Measurements from ENCODE around the gene CCDC92.

The CCDC92 gene

DNA sequence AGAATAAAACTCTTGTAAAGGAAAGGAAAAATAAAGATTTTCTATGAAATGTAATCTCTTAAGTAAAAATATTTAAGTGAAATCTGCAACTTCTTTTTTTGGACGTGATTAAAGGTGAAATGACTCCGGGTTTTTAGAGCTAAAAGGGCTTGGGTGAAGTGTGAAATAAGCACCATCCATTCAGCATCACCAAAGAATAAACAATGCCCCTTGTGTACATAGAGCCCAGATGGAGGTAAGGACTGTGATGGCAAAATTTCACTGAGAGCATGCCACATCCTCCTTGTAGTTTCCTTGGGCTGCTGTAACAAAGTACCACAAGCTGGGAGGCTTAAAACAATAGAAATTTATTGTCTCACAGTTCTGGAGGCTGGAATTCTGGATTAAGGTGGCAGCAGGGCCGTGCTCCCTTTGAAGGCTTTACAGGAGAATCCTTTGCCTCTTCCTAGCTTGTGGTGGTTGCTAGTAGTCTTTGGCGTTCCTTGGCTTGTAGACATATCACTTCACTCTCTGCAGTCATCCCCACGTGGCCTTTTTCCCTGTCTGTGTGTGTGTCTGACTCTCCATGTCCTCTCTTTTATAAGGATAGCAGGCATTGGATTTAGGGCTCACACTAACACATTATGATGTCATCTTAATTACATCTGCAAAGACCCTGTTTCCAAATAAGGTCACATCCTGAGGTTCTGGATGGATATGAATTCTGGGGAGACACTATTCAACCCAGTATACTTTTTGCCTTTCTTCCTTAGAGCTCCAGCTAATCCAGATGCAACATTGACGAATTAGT lies 24.6 kb upstream of the CCDC92 start:
- H3K4me3 ChIP-seq (ENCODE audit: low read length), result no peak overlapping the region
- peaks cover 36% of the 10 kb centered on the region for H3K4me1 ChIP-seq (ENCODE audit: insufficient read depth, low read length)
- H3K9me3 ChIP-seq (ENCODE audit: low read length), result no peaks in the 10 kb centered on the region
- H2AFZ ChIP-seq (ENCODE audit: low read depth, low read length), result no peak overlapping the region
- no peaks in the 10 kb centered on the region for H3K27me3 ChIP-seq (ENCODE audit: insufficient read depth, low read length)
- peaks cover 50% of the 10 kb centered on the region for H3K36me3 ChIP-seq (ENCODE audit: insufficient read depth, low read length)

GRCh38 chr12:123996581-123996980 lies 23.9 kb upstream of the CCDC92 start:
- Histone ChIP-seq H3K36me3 (ENCODE audit: insufficient read depth, low read length) (peaks cover 51% of the 10 kb centered on the region), H2AFZ (ENCODE audit: low read depth, low read length) (no peak overlapping the region), H3K27me3 (ENCODE audit: insufficient read depth, low read length) (no peaks in the 10 kb centered on the region), H3K4me3 (ENCODE audit: low read length) (no peak overlapping the region), H3K4me1 (ENCODE audit: insufficient read depth, low read length) (peaks cover 36% of the 10 kb centered on the region), H3K9me3 (ENCODE audit: low read length) (no peaks in the 10 kb centered on the region)

- Histone ChIP-seq H3K27me3 (ENCODE audit: insufficient read depth, low read length) (no peaks in the 10 kb centered on the region), H3K9me3 (ENCODE audit: low read length) (no peaks in the 10 kb centered on the region), H3K4me1 (ENCODE audit: insufficient read depth, low read length) (peaks cover 36% of the 10 kb centered on the region), H3K4me3 (ENCODE audit: low read length) (no peak overlapping the region), H3K36me3 (ENCODE audit: insufficient read depth, low read length) (peaks cover 54% of the 10 kb centered on the region), H2AFZ (ENCODE audit: low read depth, low read length) (no peak overlapping the region)
Measured at GRCh38 chr12:123995023-123995748, 22.6 kb upstream of the CCDC92 start.

DNA sequence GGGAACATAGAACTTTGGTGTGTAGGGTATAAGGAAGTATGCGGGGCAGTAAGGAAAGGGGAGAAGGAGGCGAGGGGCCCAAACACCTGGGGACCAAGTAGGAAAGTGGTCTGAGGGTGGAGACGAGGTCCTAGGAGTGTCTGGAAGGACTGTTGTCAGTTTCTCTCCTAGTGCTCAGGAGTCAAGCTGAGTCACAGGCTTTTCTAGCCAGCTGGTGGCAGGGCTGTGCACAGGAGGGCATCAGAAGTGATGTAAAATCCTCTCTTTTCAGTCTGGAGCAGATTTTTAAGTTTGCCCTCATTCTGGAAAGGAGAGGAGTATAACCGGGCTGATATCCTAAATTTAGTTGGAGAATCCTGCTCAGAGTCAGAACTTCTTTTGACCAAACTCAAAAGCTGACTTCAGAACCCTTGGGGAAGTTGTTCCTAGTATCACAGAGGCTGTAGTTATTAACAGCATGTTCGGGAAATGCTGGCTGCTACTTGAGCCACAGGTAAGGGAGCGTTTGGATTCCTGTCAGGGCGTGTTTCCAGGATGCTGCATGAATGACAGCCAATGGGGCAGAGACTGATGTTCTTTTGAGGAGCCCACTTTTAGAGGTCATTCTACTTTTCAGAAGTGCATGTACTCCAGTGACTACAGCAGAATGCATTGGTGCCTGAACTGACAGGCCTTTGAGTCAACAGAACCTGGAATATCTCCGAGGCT lies 19.6 kb upstream of the CCDC92 start:
- no peaks in the 10 kb centered on the region for H3K27me3 ChIP-seq (ENCODE audit: insufficient read depth, low read length)
- H3K4me3 ChIP-seq (ENCODE audit: low read length), result no peak overlapping the region
- peaks cover 16% of the 10 kb centered on the region for H3K4me1 ChIP-seq (ENCODE audit: insufficient read depth, low read length)
- H3K9me3 ChIP-seq (ENCODE audit: low read length), result no peaks in the 10 kb centered on the region
- peaks cover 63% of the 10 kb centered on the region for H3K36me3 ChIP-seq (ENCODE audit: insufficient read depth, low read length)
- H2AFZ ChIP-seq (ENCODE audit: low read depth, low read length), result no peak overlapping the region

GRCh38 chr12:123991372-123991951 lies 18.8 kb upstream of the CCDC92 start:
- Histone ChIP-seq H3K36me3 (ENCODE audit: insufficient read depth, low read length) (peaks cover 67% of the 10 kb centered on the region), H3K27me3 (ENCODE audit: insufficient read depth, low read length) (no peaks in the 10 kb centered on the region), H2AFZ (ENCODE audit: low read depth, low read length) (no peak overlapping the region), H3K4me3 (ENCODE audit: low read length) (no peak overlapping the region), H3K9me3 (ENCODE audit: low read length) (no peaks in the 10 kb centered on the region), H3K4me1 (ENCODE audit: insufficient read depth, low read length) (peaks cover 8% of the 10 kb centered on the region)

DNA sequence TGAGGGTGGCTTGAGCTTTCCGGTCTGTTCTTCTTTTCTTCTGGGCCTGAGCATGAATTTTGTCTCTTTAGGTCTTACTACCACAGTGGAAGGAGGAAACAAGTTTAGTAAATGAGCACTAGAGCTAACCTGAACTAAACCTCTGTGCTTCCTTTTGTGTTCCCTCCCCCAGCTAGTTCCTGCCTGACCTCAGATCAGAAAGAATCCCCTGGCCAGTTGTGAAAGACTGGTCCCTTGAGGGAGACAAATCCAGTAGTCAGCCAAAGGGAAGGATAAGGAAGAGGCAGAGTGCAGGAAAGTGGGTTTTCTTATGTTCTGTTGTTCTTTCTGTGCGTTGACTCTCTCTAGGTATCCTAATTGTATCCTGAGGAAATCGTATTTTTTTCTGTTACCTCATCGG lies 17.9 kb upstream of the CCDC92 start:
- H3K4me1 ChIP-seq (ENCODE audit: insufficient read depth, low read length), result no peaks in the 10 kb centered on the region

GRCh38 chr12:123989753-123990152 lies 17.1 kb upstream of the CCDC92 start:
- Histone ChIP-seq H3K36me3 (ENCODE audit: insufficient read depth, low read length) (peaks cover 75% of the 10 kb centered on the region), H3K4me1 (ENCODE audit: insufficient read depth, low read length) (no peaks in the 10 kb centered on the region), H3K4me3 (ENCODE audit: low read length) (no peak overlapping the region), H2AFZ (ENCODE audit: low read depth, low read length) (no peak overlapping the region), H3K9me3 (ENCODE audit: low read length) (no peaks in the 10 kb centered on the region), H3K27me3 (ENCODE audit: insufficient read depth, low read length) (no peaks in the 10 kb centered on the region)

More for the DNA sequence above, 17.9 kb upstream of the CCDC92 start:
- Histone ChIP-seq H3K9me3 (ENCODE audit: low read length) (no peaks in the 10 kb centered on the region), H3K36me3 (ENCODE audit: insufficient read depth, low read length) (peaks cover 73% of the 10 kb centered on the region), H2AFZ (ENCODE audit: low read depth, low read length) (no peak overlapping the region), H3K27me3 (ENCODE audit: insufficient read depth, low read length) (no peaks in the 10 kb centered on the region), H3K4me3 (ENCODE audit: low read length) (no peak overlapping the region)

GRCh38 chr12:123989168-123989567 lies 16.5 kb upstream of the CCDC92 start:
- H3K4me3 ChIP-seq (ENCODE audit: low read length), result no peak overlapping the region
- H3K9me3 ChIP-seq (ENCODE audit: low read length), result no peaks in the 10 kb centered on the region
- H2AFZ ChIP-seq (ENCODE audit: low read depth, low read length), result no peak overlapping the region
- H3K36me3 ChIP-seq (ENCODE audit: insufficient read depth, low read length), result peaks cover 76% of the 10 kb centered on the region
- H3K4me1 ChIP-seq (ENCODE audit: insufficient read depth, low read length), result no peaks in the 10 kb centered on the region
- no peaks in the 10 kb centered on the region for H3K27me3 ChIP-seq (ENCODE audit: insufficient read depth, low read length)

GRCh38 chr12:123987022-123987421 lies 14.4 kb upstream of the CCDC92 start:
- H3K9me3 ChIP-seq (ENCODE audit: low read length), result no peaks in the 10 kb centered on the region
- H3K36me3 ChIP-seq (ENCODE audit: insufficient read depth, low read length), result peaks cover 67% of the 10 kb centered on the region
- no peak overlapping the region for H3K4me3 ChIP-seq (ENCODE audit: low read length)
- H3K27me3 ChIP-seq (ENCODE audit: insufficient read depth, low read length), result no peaks in the 10 kb centered on the region
- H2AFZ ChIP-seq (ENCODE audit: low read depth, low read length), result no peak overlapping the region
- H3K4me1 ChIP-seq (ENCODE audit: insufficient read depth, low read length), result no peaks in the 10 kb centered on the region

DNA sequence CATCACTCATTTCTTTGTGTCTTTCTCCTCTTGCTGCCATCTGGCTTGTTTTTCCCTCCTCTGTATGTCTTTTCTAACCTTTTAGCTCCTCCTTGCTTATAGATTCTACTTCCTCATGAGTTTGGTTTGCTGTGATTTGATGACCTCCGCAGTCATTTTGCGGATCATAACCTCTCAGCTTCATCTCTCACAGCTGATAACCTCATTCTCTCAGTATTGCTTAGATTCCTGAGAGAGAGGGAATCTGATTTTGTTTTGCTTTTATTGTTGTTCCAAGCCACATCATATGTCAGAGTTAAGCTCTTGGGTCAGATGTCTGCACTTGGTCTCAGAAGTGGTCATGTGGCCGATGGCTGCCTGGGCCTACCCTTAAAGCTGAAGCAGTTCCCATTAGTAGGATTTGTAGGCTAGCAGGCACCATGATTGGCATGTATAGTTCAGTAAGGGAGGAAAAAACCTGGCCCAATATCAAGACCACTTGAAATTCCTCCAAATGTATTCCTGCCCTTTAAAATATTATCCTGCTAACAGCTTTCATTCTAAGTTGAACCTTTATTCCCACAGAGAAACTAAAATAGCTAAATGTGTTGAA lies 13.8 kb upstream of the CCDC92 start:
- no peaks in the 10 kb centered on the region for H3K9me3 ChIP-seq (ENCODE audit: low read length)
- no peak overlapping the region for H2AFZ ChIP-seq (ENCODE audit: low read depth, low read length)
- no peaks in the 10 kb centered on the region for H3K4me1 ChIP-seq (ENCODE audit: insufficient read depth, low read length)
- H3K36me3 ChIP-seq (ENCODE audit: insufficient read depth, low read length), result peaks cover 66% of the 10 kb centered on the region
- no peak overlapping the region for H3K4me3 ChIP-seq (ENCODE audit: low read length)
- H3K27me3 ChIP-seq (ENCODE audit: insufficient read depth, low read length), result no peaks in the 10 kb centered on the region

GRCh38 chr12:123984903-123985302 lies 12.3 kb upstream of the CCDC92 start:
- H3K9me3 ChIP-seq (ENCODE audit: low read length), result no peaks in the 10 kb centered on the region
- peaks cover 61% of the 10 kb centered on the region for H3K36me3 ChIP-seq (ENCODE audit: insufficient read depth, low read length)
- H3K4me3 ChIP-seq (ENCODE audit: low read length), result no peak overlapping the region
- no peaks in the 10 kb centered on the region for H3K4me1 ChIP-seq (ENCODE audit: insufficient read depth, low read length)
- no peak overlapping the region for H2AFZ ChIP-seq (ENCODE audit: low read depth, low read length)
- H3K27me3 ChIP-seq (ENCODE audit: insufficient read depth, low read length), result no peaks in the 10 kb centered on the region

GRCh38 chr12:123983822-123984485 lies 11.3 kb upstream of the CCDC92 start:
- H3K4me1 ChIP-seq (ENCODE audit: insufficient read depth, low read length), result no peaks in the 10 kb centered on the region
- no peaks in the 10 kb centered on the region for H3K27me3 ChIP-seq (ENCODE audit: insufficient read depth, low read length)
- H3K4me3 ChIP-seq (ENCODE audit: low read length), result no peak overlapping the region
- H3K9me3 ChIP-seq (ENCODE audit: low read length), result no peaks in the 10 kb centered on the region
- H2AFZ ChIP-seq (ENCODE audit: low read depth, low read length), result no peak overlapping the region
- H3K36me3 ChIP-seq (ENCODE audit: insufficient read depth, low read length), result peaks cover 60% of the 10 kb centered on the region
